Activated CD4-positive, alpha-beta memory T cell treated with anti-CD3 and anti-CD28 coated beads for 36 hours (primary cell): ENCODE measurements around the gene PAAF1. TPM values are rescaled to one million over a fixed set of nuclear protein-coding genes. Genes with fewer than 3 reads are reported as not detected.

Experiments used
- CTCF ChIA-PET: fragments of 350-600 bp; sonication (Branson Sonifier 250); formaldehyde crosslinking; loops from one replicate; lab custom pipeline; 2021; ENCODE audit warnings: antibody characterized with exemption, inconsistent platforms; lab: Charles Lee
- POLR2A ChIA-PET: fragments of 350-600 bp; sonication (Branson Sonifier 250); formaldehyde crosslinking; loops from one replicate; lab custom pipeline; 2021; ENCODE audit warnings: antibody characterized with exemption; lab: Charles Lee
- DNase-seq: peaks from one replicate; pipeline ENCODE4 v3.0.0-alpha.2; 2020
- H3K27ac Mint-ChIP-seq: one replicate; pipeline ENCODE4 v1.8.0; 2021; ENCODE audit warnings: mixed read lengths
- H3K27me3 Mint-ChIP-seq: one replicate; pipeline ENCODE4 v1.8.0; 2021; ENCODE audit warnings: mixed read lengths
- H3K36me3 Mint-ChIP-seq: one replicate; pipeline ENCODE4 v1.8.0; 2021; ENCODE audit warnings: mixed read lengths
- H3K4me1 Mint-ChIP-seq: one replicate; pipeline ENCODE4 v1.8.0; 2021; ENCODE audit warnings: low read depth, mixed read lengths
- H3K4me3 Mint-ChIP-seq: one replicate; pipeline ENCODE4 v1.8.0; 2021; ENCODE audit warnings: mild to moderate bottlenecking, mixed read lengths
- H3K9me3 Mint-ChIP-seq: one replicate; pipeline ENCODE4 v1.8.0; 2021; ENCODE audit warnings: mixed read lengths
- intact Hi-C: fragments of 100-400 bp; cut with micrococcal nuclease; formaldehyde crosslinking; loops from one replicate; pipeline ENCODE4 v1.15.1; 2023
- total RNA-seq, 2 experiments: library from RNA; stranded (reverse); gene quantifications; one replicate each; pipeline ENCODE4 v1.2.3, GENCODE V29; 2021

The PAAF1 gene
- total RNA-seq, 2 experiments from 2014 or later, result 29.9 to 33.8 TPM

GRCh38 chr11:73969091-73969490 is 92.3 kb downstream of the PAAF1 start:
- ChIA-PET POLR2A (interaction anchor here (4.2 to 6.2 kb wide), 2 partner anchors 12 to 50 kb away, joined by 19 to 82 read pairs; partner anchors contain the start of gene UCP2), CTCF (no interaction called here)
- no peaks in the 10 kb centered on the region for H3K9me3 Mint-ChIP-seq
- no peak for DNase-seq
- peaks cover 7% of the 10 kb centered on the region for H3K36me3 Mint-ChIP-seq
- no peak overlapping the region for H3K4me3 Mint-ChIP-seq
- no peaks in the 10 kb centered on the region for H3K27me3 Mint-ChIP-seq
- peaks cover 62% of the 10 kb centered on the region for H3K4me1 Mint-ChIP-seq
- peak overlapping the region; percentile 78 for H3K27ac Mint-ChIP-seq
- intact Hi-C loops, result loop anchor here (10.0 kb wide), 1 partner anchor 286 kb away; no protein-coding TSS in a partner anchor

GRCh38 chr11:73969991-73970800 is 93.4 kb downstream of the PAAF1 start:
- Mint-ChIP-seq H3K36me3 (peaks cover 17% of the 10 kb centered on the region), H3K9me3 (no peaks in the 10 kb centered on the region), H3K4me3 (no peak overlapping the region), H3K27me3 (no peaks in the 10 kb centered on the region), H3K27ac (peak overlapping the region; percentile 78), H3K4me1 (peaks cover 67% of the 10 kb centered on the region)
- ChIA-PET CTCF (interaction anchor here (1.1 kb wide), 1 partner anchor 10 kb away, joined by 4 read pairs; no protein-coding TSS in a partner anchor), POLR2A (interaction anchor here (0.8 to 6.2 kb wide), 7 partner anchors 11 to 355 kb away, joined by 3 to 82 read pairs (median 3); partner anchors contain the start of gene UCP2)
- peak; percentile 36 for DNase-seq
- intact Hi-C loops, result loop anchor here (1.0 to 10.0 kb wide), 3 partner anchors 10 to 285 kb away; partner anchors contain the start of gene UCP3

DNA sequence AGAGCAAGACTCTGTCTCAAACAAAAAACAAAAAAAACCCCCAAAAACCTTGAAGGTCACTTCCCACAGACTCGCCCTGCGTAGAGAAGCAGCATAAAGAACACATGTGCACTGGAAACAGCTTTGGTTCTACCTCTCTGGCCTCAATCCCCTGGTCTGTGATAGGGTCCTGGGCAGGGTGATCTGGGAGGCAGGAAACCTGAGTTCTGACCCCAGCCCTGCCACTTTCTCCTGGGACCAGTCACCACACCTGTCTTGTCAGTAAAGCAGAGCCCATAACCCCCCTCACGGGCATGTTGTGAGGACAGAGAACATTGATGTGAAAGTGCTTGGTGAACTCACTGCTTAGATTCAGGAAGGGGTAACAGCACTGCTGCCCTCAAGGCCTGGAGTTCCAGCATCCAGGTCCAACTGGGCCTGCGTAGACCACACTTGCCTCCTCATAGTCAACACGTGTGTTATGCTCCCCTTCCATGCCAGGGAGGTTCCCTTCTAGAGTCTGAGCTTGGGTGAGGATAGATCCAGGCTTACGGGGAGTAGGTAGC is 94.4 kb downstream of the PAAF1 start:
- intact Hi-C loops, result loop anchor here (5.0 kb wide), 1 partner anchor 36 kb away; the partner anchor contains the start of gene UCP3

GRCh38 chr11:73972187-73972586 is 95.4 kb downstream of the PAAF1 start:
- Mint-ChIP-seq H3K4me1 (peaks cover 82% of the 10 kb centered on the region), H3K27ac (peak overlapping the region; percentile 90), H3K4me3 (no peak overlapping the region), H3K36me3 (peaks cover 35% of the 10 kb centered on the region), H3K9me3 (no peaks in the 10 kb centered on the region), H3K27me3 (no peaks in the 10 kb centered on the region)
- ChIA-PET POLR2A (interaction anchor here (0.5 to 6.2 kb wide), 8 partner anchors 9 to 204 kb away, joined by 5 to 82 read pairs (median 6); partner anchors contain the start of genes C2CD3, PPME1 and UCP2), CTCF (interaction anchor here (0.6 to 0.7 kb wide), 2 partner anchors 10 to 11 kb away, joined by 3 read pairs; partner anchors contain the start of gene UCP2)
- DNase-seq, result no peak
- intact Hi-C loops, result loop anchor here (5.0 kb wide), 1 partner anchor 35 kb away; the partner anchor contains the start of gene UCP3

More for the DNA sequence above, 94.4 kb downstream of the PAAF1 start:
- peak; percentile 19 for DNase-seq
- CTCF ChIA-PET, result interaction anchor here (0.6 to 0.7 kb wide), 2 partner anchors 12 to 119 kb away, joined by 3 read pairs; partner anchors contain the start of gene UCP2
- H3K27me3 Mint-ChIP-seq, result no peaks in the 10 kb centered on the region
- POLR2A ChIA-PET, result interaction anchor here (0.5 to 6.2 kb wide), 8 partner anchors 10 to 353 kb away, joined by 3 to 82 read pairs (median 5); partner anchors contain the start of gene UCP2
- peaks cover 27% of the 10 kb centered on the region for H3K36me3 Mint-ChIP-seq
- H3K4me3 Mint-ChIP-seq, result no peak overlapping the region
- no peaks in the 10 kb centered on the region for H3K9me3 Mint-ChIP-seq
- H3K27ac Mint-ChIP-seq, result peak overlapping the region; percentile 71
- peaks cover 72% of the 10 kb centered on the region for H3K4me1 Mint-ChIP-seq

DNA sequence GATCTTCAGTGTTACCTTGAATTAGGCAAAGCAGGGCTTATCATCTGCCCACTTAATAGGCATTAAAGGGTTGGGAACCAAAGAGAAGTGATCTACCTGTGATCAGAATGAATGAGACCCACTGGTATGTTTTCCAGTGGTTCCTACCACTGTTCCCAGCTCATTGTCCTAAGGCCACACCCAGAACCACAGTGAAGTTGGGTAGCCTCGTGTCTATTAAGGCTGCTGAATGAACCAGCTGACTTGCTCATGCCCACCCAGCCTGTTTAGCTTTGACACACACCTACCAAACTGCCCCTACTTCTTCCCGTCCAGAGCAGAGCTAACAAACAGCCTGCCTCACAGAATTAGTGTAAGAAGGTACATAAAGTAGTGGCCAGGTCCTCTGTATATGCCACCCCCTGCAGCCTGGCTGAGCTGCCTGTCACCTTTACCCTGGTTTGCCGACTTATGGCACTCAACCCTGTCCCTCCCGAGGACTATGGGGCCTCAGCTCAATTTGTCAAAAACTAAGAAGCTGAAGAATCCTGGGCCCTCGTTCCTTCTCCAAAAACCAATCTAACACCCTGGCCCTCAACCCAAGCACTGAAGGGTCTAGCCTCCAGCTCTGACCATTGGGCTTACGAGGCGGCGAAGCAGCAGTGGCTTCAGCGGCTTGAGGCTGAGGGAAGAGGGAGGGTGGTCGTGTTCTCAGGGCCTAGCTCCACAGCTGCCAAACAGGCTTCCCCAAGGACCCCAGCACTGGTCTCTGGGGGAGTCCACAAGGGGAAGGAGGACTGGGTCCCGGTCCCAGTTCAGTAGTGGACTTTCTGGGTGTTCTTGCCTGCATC is 96.0 kb downstream of the PAAF1 start:
- DNase-seq, result no peak
- H3K27me3 Mint-ChIP-seq, result no peaks in the 10 kb centered on the region
- intact Hi-C loops, result loop anchor here (5.0 kb wide), 1 partner anchor 34 kb away; the partner anchor contains the start of gene UCP3
- no peaks in the 10 kb centered on the region for H3K9me3 Mint-ChIP-seq
- peaks cover 88% of the 10 kb centered on the region for H3K4me1 Mint-ChIP-seq
- peaks cover 41% of the 10 kb centered on the region for H3K36me3 Mint-ChIP-seq
- CTCF ChIA-PET, result no interaction called here
- H3K4me3 Mint-ChIP-seq, result no peak overlapping the region
- H3K27ac Mint-ChIP-seq, result peak overlapping the region; percentile 90
- POLR2A ChIA-PET, result interaction anchor here (0.6 to 6.2 kb wide), 8 partner anchors 9 to 198 kb away, joined by 3 to 82 read pairs (median 6); partner anchors contain the start of genes C2CD3, PPME1 and UCP2

GRCh38 chr11:73974604-73975478 is 98.0 kb downstream of the PAAF1 start:
- H3K36me3 Mint-ChIP-seq, result peaks cover 60% of the 10 kb centered on the region
- DNase-seq, result no peak
- ChIA-PET POLR2A (interaction anchor here (1.3 to 6.2 kb wide), 2 partner anchors 7 to 37 kb away, joined by 5 to 82 read pairs; partner anchors contain the start of gene UCP2), CTCF (interaction anchor here (1.0 kb wide), 1 partner anchor 11 kb away, joined by 3 read pairs; no protein-coding TSS in a partner anchor)
- no peaks in the 10 kb centered on the region for H3K27me3 Mint-ChIP-seq
- H3K27ac Mint-ChIP-seq, result peak overlapping the region; percentile 90
- peaks cover 88% of the 10 kb centered on the region for H3K4me1 Mint-ChIP-seq
- intact Hi-C loops, result loop anchor here (5.0 kb wide), 1 partner anchor 32 kb away; the partner anchor contains the start of gene UCP3
- no peak overlapping the region for H3K4me3 Mint-ChIP-seq
- no peaks in the 10 kb centered on the region for H3K9me3 Mint-ChIP-seq

DNA sequence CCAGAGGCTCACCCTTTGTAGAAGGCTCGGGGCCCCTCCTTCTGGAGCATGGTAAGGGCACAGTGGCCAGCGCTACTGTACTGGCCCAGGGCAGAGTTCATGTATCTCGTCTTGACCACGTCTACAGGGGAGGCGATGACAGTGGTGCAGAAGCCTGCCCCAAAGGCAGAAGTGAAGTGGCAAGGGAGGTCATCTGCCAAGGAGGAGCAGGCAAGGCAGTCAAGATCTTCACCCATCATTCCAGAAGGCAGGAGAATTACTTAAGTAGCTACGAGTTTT is 98.6 kb downstream of the PAAF1 start:
- peak overlapping the region; percentile 90 for H3K27ac Mint-ChIP-seq
- CTCF ChIA-PET, result no interaction called here
- peaks cover 88% of the 10 kb centered on the region for H3K4me1 Mint-ChIP-seq
- DNase-seq, result no peak
- intact Hi-C loops, result no loop called here
- POLR2A ChIA-PET, result interaction anchor here (1.3 kb wide), 1 partner anchor 50 kb away, joined by 3 read pairs; no protein-coding TSS in a partner anchor
- H3K27me3 Mint-ChIP-seq, result no peaks in the 10 kb centered on the region
- peaks cover 66% of the 10 kb centered on the region for H3K36me3 Mint-ChIP-seq
- H3K9me3 Mint-ChIP-seq, result no peaks in the 10 kb centered on the region
- H3K4me3 Mint-ChIP-seq, result no peak overlapping the region

- Mint-ChIP-seq H3K4me3 (no peak overlapping the region), H3K9me3 (no peaks in the 10 kb centered on the region), H3K27me3 (no peaks in the 10 kb centered on the region), H3K36me3 (peaks cover 76% of the 10 kb centered on the region), H3K27ac (peak overlapping the region; percentile 51), H3K4me1 (peaks cover 86% of the 10 kb centered on the region)
- intact Hi-C loops, result no loop called here
- no peak for DNase-seq
- ChIA-PET POLR2A (interaction anchor here (1.3 to 2.5 kb wide), 2 partner anchors 35 to 49 kb away, joined by 3 to 9 read pairs; no protein-coding TSS in a partner anchor), CTCF (interaction anchor here (0.8 kb wide), 1 partner anchor 55 kb away, joined by 4 read pairs; no protein-coding TSS in a partner anchor)
These were observed 99.8 kb downstream of the PAAF1 start for GRCh38 chr11:73976451-73977151.

- ChIA-PET POLR2A (interaction anchor here (0.9 to 6.8 kb wide), 4 partner anchors 6 to 34 kb away, joined by 4 to 98 read pairs (median 46); no protein-coding TSS in a partner anchor), CTCF (no interaction called here)
- Mint-ChIP-seq H3K4me1 (peaks cover 77% of the 10 kb centered on the region), H3K27ac (peak overlapping the region; percentile 97), H3K36me3 (peaks cover 85% of the 10 kb centered on the region), H3K27me3 (no peaks in the 10 kb centered on the region), H3K9me3 (no peaks in the 10 kb centered on the region), H3K4me3 (peak overlapping the region; percentile 14)
- no peak for DNase-seq
- intact Hi-C loops, result no loop called here
These were observed 101.2 kb downstream of the PAAF1 start for GRCh38 chr11:73977856-73978519.
